Measurements from ENCODE around the gene XYLT1.

The XYLT1 gene

DNA sequence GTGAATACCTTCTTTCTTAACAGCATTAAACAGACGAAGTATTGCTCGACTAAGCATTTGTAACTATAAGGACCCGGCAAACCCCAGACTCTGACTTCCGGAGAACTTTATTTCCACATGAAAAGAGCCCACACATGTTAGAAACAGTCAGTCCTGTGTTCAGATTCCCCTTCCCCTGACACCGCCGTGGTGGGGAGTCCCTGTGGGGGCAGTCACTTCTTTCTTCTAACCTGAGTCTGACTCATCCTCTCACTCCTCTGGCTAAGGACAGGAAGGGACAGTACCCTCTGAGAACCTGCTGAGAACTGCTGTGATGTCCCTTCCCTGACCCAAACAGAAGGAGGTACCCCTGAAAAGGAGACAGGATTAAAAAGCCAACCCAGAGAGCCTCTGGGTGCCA lies 165.1 kb downstream of the XYLT1 start:
- no peak for DNase-seq (ENCODE audit: low spot score)

DNA sequence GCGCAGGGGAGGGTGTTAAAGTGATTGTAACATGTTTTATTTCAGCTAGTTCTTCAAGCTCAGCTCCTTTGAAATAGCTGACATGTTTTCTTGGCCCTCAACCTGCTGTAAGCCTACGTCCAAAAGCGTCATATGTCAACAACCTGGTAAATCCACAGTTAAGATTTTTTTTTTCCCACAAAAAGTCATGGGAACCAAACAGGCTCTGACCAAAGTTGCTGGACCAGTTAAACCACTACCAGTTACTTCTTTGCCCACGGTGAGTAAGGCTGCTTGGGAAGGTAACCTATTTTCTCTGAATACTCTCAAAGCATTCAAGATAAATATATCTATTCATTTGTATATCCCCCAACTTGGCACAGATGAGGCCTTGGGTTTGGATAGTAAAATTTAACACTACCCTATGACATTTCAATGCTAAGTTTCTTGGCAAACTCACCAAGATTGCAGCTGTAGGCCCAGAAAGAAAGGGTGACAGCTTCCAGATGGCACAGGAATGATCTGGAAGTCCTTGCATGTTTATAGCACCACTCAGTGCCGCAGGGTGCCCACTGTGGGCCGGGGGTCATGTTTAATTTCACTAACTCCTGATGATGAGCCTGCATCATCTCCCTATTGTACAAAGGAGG lies 166.2 kb downstream of the XYLT1 start:
- DNase-seq (ENCODE audit: low spot score) = no peak

DNA sequence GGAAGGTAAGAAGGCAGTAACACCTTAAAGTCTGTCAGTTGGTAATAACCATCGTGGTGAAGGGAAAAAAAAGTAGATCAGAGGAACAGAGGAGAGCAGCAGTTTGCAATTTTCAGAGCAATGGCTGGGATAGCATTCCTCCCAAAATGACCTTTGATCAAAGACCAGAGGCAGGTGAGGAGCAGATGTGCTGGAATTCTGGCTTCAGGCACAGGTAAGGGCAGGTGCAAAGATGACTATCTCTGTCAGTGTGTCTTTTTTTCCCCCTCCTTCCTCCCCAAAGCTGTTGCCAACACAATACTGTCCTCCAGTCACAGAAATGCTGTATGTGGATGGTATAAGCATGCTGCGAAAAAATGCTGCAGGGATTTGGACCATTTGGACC lies 166.7 kb downstream of the XYLT1 start:
- no peak for DNase-seq (ENCODE audit: low spot score)

DNA sequence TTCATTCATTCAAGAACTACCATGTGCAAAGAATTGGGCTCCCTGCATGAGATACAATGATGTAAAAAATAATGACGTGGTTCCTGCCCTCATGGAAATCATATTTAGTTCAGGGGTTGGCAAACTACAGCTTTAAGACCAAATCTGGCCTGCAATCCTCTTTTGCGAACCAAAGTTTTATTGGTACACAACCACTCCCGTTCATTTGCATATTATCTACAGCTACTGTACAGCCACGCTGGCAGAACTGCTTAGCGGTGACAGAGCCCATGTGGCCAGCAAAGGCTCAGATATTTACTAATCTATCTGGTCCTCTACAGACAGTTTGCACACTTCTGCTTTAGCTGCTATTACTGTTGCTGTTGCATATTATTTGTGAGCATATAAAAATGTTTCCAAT lies 167.7 kb downstream of the XYLT1 start:
- DNase-seq (ENCODE audit: low spot score) = no peak

DNA sequence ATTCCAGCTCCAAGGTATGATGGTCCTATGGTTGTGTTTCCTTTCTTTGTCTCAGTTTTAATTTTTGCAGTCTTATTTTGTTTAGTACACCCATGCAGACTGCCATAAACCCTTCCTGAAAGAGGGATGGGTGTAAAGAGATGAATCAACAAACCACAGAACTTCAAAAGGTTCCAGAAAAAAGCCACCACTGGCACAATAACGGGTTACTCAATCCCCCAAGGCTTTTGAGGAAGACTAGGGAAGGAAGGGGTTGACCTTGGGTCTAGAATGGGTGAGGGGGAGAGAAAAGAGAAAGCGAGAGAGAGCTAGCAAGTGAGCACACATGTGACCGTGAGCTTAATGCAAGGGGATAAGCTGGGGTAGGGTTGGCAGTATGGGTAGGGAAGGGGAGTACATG lies 168.1 kb downstream of the XYLT1 start:
- no peak for DNase-seq (ENCODE audit: low spot score)

DNA sequence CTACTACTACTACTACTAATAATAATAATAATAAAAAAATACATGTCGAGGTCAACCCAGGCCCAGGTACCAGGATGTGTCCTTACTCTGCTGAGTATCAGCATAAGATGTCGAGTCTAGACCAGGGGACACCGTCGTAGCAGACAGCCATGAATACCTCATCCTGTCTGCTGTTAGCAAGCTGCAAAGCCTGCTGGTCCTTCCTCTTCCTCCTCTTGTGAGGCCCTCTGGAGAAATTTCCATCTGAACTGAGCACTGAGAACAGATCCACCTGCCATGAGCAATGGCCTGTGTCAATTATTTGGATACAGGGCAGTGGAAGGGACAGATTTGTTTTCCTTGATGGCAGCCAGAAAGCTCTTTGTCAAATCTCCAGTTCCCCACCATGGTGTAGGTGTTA lies 168.5 kb downstream of the XYLT1 start:
- DNase-seq (ENCODE audit: low spot score) = no peak

DNA sequence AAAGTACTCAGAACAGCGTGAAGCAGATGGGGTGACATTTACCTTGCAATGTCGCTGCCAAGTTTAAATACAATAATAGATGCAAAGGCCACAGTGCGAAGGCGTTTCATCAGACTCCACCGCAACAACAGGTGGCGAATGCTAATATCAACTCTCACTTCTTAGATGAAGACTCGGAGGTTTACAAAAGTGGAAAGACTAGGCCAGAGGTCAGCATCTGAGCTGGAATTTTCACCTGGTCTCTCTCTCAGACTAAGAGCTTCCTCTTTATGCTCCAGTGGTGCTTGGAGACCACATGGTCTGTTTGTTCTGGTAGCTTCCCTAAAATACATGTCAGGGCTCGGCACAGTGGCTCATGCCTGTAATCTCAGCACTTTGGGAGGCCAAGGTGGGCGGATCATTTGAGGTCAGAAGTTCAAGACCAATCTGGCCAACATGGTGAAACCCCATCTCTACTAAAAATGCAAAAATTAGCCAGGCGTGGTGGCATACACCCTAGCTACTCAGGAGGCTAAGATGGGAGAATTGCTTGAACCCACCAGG lies 169.1 kb downstream of the XYLT1 start:
- DNase-seq (ENCODE audit: low spot score) = no peak

DNA sequence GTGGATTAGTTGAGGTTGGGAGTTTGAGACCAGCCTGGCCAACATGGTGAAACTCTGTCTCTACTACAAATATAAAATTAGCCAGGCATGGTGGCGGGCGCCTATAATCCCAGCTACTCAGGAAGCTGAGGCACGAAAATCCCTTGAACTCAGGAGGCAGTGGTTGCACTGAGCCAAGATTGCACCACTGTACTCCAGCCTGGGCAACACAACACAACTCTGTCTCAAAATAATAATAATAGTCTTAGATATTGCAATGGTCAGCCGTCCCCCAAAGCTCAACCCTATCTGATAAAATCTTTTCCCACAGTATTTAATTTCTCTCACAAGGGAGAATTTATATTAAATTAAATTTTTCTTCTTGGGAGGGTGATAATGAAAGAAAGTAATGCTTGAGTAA lies 169.6 kb downstream of the XYLT1 start:
- DNase-seq (ENCODE audit: low spot score) = no peak

DNA sequence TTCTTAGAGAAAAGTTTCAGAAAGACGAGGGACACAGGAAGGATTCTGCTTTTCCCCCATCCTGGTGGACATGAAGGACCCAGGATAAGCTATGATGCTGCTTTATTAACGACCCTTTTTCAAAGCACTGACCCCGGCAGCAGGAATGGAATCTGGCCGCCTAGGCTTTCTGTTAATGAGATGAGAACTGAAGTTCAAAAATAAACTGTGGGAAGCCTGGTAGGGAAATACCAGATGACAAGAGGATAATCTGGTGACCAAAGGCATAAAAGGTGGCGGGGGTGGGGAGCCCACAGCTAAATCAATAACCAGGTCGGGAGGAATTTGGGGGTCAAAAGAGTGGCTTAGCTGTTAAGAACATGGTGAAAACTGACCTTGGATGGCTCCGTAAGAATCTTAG lies 171.0 kb downstream of the XYLT1 start:
- DNase-seq (ENCODE audit: low spot score) = no peak

DNA sequence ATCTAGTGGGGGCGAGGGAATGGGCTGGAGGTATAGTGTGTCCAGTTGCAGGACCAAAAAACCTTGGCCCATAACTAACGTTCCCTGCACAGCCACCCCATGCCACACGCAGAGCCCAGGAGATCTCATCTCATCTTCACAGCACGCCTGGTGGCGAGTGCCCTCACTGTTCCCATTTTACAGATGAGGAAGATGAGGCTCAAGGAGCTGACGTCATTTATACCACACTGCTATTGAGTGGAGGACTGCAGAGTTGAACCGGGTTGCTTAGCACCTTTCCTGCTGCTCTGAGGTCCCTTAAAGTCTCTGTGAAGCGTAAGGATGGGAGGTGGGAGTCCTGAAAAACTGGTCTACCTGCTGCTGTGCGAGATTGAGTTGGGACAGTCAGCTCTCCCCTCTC lies 172.5 kb downstream of the XYLT1 start:
- DNase-seq (ENCODE audit: low spot score) = no peak

DNA sequence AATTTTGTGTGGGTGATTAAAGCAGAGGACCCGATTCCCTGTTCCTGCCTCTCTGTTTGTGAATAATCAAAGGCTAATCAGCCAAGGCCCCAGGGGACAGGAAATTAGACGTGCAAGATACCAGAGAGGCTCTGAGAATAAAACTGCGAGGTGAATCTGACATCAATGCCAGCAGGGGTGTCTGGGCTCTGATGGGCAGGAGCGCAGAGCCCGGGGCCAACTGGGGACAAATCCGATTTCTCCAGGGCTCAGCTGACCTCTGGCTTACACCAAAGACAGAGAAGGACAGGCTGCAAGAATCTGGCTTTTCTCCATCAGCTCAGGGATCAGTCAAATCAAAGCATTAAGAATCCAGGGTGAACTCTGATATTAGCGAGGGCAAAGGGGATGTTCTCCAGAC lies 174.3 kb downstream of the XYLT1 start:
- DNase-seq (ENCODE audit: low spot score) = no peak

DNA sequence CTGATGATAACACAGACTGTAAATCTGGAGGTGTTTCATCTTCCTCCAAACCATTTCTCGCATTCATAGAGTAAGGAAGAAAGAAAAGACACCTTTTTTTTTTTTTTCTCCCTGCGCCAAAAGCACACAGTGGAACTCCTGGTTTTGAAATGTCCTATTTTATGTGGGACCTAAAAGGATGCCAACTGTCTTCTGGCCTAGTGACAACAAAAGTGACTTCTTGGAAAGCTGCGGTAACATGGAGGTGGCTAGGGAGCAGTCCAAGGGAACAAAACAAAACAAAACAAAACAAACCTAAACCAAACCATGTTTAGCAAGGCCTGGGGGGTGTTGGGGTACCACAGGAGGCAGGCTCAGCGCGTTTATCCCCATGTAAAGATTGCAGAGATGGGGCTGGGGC lies 174.8 kb downstream of the XYLT1 start:
- DNase-seq (ENCODE audit: low spot score) = no peak

DNA sequence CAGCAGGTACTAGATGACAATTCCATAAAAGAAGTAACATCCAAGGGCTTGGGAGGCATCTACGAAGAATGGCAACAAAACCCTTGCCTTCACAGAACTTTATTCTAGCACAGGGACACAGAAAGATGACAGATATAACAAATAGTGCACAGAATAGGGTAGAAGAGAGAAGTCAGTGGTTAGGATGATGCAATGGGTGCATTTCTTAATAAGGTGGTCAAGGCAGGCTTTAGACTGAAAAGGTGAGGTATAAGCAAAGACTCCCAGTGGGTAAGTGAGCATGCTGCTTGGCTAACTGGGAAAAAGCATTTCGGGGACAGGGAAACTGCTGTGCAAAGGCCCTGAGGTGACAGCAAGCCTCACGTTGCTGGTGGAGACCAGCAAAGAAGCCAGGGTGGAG lies 175.9 kb downstream of the XYLT1 start:
- no peak for DNase-seq (ENCODE audit: low spot score)

DNA sequence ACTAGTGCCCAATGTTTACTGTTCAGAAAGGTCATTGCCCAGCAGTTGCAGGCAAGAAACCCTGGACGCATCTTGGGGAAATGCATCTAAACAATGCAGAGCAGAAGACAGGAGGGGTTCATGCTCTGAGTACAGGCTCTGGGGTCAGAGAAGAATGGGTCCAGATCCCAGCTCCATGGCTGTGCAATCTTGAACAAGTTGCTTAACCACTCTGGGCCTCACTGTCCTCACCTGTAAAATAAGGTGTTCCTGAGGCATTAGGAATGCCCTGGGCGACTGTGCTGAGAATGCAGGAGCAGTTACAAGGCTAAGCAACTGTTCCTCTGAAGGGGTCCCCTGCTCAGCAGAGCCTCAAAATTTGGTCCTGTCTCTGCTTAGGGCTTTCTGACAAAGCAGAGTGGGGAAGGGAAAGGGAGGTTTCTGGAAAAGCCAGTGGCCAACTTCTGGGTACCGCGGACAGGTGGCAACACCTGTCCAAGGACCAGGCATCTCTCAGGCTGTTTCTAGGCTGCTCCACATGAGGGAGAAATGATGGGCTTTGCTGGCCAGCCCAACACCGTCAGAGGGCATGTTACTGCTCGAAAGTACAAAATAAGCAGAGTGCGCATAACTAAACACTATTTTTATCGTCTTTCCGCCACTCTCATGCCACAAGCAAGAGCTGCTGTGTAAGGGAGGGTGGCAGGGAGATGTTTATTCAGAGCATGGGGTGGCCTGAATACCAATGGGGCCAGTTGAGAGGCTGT lies 176.8 kb downstream of the XYLT1 start:
- DNase-seq (ENCODE audit: low spot score) = no peak

DNA sequence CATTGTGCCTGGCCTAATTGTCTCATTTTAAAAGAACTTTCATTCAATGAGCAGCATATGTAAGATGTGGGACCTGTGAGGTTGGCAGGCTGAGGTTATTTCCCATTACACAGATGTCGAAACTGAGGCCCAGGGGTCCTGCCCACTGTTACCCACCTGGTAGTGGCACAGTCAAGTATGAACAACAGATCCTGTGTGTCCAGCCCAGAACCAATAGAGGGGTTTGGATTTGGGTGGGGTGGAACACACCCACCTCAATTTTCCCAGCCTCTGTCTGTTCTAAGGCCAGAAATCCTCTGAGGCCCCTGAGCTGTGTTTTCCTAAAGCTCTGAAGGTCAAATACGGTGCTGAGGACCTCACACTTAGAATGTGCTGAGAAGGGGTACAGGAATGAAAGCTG lies 179.5 kb downstream of the XYLT1 start:
- no peak for DNase-seq (ENCODE audit: low spot score)

DNA sequence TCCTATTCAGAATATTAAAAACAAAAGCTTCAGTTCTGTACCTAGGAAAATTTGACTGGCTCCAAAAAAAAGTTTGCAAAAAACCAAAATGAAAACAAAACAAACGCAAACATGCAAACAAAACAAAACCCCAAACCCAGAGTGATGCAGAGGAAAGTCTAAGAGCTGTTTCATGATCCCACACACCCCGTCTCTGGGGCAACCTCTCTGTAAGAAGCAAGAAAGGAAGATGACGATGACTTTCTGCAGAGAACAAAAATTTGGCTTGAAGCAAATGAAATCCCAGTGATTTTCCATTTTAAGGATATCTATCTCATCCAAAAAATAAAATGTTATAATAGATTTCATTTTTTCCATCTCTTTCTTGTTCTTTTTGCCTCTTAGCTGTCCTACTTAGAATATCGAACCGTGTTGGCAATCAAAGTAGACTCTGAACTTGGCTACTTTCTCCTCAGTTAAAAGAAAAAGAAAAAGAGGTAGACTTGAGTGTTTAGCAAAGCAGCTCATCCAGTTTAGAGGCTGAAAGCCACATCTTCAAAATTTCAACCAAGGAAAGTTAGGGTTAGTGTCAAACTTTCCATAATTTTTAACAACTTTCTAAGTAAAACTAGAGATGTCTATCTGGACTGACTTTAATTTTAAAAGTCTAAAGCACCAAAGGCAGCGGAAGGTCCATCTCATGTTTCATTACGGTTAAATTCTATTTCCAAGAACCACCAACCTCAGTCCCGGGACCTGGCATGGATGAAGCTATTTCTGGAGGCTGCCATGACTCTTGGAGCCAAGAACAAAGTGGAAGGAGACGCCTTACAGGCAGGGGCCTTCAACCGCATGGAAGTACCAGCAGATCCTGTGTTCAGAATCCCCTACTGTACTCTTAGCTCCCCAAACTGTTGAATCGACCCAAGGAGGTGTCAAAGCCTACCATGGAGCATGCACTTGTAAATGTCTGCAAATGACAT lies 180.8 kb downstream of the XYLT1 start:
- no peak for DNase-seq (ENCODE audit: low spot score)

DNA sequence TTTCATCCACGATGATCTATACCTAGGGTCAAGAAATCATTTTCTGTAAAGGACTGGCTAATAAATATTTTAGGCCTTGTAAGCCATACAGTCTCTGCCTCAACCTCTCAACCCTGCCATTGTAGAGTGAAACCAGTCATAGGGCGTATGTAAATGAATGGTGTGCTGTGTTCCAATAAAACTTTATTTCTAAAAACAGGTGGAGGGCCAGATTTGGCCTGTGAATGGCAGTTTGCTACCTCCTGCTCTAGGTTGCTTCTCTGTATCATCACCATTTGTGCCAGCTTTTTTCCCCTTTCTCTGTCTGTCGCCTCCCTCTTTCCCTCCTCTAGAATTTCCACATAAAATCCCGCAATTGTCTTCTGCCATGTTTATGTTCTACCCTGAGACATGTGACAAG lies 181.7 kb downstream of the XYLT1 start:
- DNase-seq (ENCODE audit: low spot score) = no peak

DNA sequence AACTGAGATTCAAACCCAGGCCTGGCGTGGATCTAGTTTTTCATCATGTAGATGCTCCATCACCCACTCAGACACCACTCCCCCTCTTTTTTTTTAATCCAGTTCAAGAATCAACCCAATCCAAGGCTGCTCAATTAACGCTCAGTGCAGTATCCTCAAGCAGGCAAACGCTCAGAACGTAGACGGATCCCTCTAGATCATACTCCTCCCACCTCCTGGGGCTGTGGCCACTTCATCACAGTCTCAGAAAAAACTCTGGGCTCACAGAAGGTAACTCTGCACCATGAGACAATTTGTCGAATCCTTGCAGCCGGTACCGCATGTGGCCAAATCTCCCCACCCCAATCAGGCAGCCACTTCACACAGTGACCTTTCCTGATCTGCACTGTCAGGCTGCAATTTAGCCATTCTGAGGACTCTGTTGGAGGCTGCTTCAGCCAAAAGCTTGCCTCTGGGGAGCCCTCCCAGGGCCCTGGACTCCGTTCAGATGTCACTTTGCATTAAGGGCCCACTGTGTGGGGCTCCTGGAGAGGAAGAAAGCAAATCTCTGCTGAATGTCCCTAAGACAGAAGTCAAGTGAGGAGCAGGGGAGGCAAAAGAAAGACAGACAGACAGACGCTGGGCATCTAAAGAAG lies 183.5 kb downstream of the XYLT1 start:
- DNase-seq (ENCODE audit: low spot score) = no peak

DNA sequence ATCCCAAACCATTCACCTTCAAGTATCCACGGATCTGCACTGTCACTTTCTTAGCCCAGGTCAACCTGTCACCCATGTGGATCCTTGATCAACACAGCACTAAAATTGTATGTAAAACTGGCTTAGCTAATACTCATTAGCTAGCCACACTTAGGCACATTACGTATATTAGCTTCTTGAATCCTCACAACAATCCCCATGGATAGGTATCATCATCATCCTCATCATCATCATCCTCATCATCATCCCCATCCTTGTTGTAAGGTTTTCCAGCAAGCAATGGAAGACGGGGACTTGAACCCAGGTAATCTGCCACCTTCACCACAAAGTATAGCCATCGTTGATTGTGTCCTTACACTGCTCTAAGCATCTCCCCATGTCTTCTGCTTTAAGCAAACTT lies 184.3 kb downstream of the XYLT1 start:
- no peak for DNase-seq (ENCODE audit: low spot score)

DNA sequence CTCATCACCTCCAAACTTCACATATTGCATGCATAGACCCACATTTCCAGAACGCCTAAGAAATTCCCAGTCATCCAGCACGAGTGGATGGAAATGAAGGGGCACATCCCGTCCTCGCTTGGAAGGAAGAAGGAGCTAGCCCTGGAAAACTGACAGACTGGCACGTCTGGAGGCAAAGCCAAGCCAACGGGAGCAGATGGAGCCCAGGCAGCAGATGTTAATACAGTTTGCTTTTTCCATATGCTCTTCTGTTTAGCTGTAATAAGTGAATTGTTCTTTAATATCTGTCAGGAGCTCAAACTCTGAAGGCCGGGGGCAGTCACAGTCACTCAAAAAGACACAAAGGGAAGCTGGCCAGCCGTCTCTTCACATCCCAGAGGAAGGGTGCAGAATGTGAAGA lies 187.7 kb downstream of the XYLT1 start:
- no peak for DNase-seq (ENCODE audit: low spot score)

DNA sequence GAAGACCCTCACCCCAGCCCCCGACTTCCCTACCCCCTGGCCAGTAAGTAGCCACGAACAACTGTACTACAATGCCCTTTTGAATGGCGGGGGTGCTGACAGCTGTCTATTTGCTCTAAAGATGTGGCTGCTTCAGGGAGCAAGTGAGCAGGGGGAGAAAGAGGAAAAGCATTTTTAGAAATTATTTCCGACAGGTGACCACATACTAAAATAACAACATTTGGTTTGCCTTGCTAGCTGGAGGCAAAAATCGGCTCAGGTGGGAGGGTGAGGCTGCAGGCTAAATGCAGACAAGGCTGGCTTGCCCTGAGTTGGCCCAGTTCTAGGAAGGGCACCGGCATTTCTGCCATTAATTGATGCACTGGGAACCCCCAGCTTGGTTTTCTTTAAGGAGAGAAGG lies 188.5 kb downstream of the XYLT1 start:
- no peak for DNase-seq (ENCODE audit: low spot score)

DNA sequence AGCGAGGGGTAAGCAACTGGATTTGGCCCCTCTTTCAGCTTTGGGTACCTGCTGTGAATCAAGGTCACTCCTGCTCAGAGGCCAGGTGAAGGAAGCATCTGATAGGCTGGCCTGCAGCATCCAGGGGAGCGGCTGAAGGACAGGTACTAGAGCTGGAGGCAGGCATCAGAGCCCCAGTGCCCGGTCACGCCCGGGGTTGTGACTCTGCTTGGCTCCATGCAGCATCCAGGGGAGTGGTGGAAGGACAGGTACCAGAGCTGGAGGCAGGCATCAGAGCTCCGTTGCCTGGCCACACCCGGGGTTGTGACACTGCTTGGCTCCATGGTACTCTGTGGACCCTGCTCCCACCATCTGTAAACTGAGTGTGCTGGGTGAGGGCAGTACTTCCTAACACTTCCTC lies 189.7 kb downstream of the XYLT1 start:
- DNase-seq (ENCODE audit: low spot score) = no peak

Measured in hematopoietic multipotent progenitor cell treated with erythropoietin and hydrocortisone succinate and interleukin-3 and kit ligand, for 17 days (in vitro differentiated cells).